Islet of Langerhans (tissue), 1 donor: Measurements from ENCODE around the gene PCGF5.
"Not testable (repeated sequence)": the region's sequence is repeated elsewhere in the genome, so short reads cannot be mapped to it uniquely, and the experiment has no call there.

Source experiments
- FAIRE-seq: peaks from one replicate; lab custom pipeline; 2011; peaks lifted over from hg19 to GRCh38; lab: Jason Lieb, UNC

The PCGF5 gene

DNA sequence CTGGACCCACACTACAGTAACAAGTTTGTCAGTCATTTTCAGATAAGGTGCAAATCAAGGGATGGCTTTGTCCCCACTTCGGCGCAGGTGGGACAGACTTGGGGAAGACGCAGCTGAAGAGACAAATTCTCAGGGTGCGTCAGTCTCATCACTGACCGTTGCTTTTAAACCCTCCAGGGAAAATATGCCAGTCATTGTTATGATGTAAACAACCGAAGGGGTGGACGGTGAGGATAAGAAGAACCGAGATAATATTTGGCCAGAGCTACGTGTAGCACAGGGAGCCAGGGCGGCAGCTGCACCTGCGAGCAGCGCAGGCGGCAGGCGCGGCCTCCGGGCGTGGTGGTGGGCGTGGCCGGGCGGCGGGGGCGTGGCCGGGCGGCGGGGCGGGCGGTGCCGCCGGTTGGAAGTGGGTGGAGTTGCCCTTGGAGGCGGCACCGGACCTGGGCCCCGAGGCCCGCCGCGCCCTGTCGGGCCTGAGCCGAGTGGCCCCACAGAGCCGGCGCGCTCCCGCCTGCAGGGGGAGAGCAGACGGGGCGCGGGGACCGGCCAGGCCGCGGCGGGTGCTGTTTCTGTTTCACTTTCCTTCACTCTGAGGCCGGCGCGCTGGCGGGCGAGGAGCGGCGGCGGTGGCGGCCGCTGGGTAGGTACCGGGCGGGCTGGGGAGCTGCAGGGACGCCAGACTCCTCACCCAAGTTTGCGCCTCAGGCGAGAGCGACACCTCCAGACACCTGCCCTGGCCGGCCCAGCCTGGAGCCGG is at the start of gene PCGF5:
PCGF5 (plus strand) TSS at position 470 of the 760 bp plus-strand sequence. CDS start 2,209 bp downstream, outside the sequence.
- no peak for FAIRE-seq

DNA sequence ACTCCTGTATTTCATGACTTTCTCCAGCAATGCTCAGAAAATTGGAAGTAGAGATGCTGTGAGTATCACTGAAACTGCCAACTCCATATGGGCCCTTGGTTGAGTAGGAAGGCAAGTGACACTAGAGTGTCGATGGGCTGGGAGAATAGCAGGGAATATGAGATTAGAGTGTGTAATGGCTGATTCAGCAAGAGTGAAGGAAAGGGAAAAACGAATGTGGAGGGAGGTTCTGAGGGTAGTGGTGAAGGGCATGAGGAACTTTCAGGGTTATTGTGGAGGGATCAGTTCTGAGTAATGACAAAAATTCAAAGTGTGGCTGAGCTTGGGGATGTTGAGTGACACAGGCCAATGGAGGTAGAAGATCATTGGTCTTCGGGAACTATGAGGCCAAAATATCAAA is 49.0 kb upstream of the PCGF5 start:
- FAIRE-seq = no peak

DNA sequence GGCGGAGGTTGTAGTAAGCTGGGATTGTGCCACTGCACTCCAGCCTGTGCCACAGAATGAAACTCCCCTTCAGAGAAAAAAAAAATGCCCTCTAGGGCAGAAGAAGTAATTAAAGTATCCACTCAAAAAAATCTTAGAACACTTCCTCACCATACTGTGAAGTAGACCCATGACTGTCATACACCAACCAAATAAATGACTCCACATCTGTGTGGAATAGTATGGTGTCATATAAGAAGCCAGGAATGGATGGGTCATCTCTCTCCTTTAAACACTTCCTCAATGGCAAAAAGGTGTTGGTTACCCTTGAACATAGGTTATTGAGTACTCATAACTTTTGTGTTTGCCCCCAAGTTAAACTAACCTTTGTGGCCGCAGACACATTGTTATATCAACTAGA is 48.1 kb upstream of the PCGF5 start:
- FAIRE-seq = no peak

DNA sequence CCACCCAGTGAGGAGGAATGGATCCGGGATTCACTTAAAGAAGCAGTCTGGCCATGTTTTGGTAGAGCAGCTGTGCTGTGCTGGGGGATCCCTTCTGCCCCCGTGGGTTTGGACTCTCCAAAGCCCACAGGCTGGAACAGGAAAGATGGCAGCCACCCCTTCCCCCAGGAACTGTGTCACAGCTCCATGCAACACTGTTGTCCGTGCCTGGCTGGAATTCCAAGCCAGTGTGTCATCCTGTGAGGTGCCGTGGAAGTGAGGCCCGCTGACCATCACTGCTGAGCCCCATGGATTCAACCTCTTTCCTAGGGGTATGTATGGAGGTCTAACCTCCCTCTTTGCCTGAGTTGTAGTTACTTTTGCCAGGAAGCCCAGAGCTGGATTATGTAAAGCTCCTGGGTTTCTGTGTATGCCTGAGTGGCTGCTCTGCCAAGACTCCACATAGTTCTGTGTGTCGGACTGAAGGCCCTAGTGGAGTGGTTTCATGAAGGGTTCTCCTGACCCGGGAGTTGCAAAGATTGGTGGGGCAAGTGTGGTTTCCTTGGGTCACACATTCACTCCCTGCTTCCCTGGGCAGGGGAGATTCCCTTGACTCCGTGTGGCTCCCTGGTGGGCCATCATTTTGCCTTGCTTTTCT is 35.1 kb upstream of the PCGF5 start:
- FAIRE-seq = no peak

DNA sequence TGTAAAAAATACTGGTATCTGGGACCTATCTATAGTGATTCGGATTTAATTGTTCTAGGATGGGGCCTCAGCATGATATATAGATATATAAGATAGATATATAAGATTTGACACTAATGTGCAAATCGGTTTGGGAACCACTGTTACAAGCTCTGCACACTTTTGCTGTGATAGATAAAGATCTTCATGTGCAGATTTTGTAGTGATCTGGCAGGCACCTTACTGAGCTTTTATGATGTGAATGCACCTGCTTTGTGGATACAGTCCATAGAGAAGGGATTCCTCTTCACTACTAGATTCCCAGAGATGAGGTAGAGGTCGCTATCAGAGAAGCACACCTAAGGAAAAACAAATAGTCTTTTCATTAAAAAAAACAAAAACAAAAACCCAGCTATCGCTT is 33.3 kb upstream of the PCGF5 start:
- FAIRE-seq = no peak

DNA sequence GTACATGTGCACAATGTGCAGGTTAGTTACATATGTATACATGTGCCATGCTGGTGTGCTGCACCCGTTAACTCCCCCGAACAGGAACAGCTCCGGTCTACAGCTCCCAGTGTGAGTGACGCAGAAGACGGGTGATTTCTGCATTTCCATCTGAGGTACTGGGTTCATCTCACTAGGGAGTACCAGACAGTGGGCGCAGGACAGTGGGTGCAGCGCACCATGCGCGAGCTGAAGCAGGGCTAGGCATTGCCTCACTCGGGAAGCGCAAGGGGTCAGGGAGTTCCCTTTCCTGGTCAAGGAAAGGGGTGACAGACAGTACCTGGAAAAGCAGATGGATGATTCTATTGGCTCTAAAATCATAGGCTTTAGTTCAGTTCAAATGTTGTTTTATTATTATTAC is 32.5 kb upstream of the PCGF5 start:
- FAIRE-seq = not testable (repeated sequence)

DNA sequence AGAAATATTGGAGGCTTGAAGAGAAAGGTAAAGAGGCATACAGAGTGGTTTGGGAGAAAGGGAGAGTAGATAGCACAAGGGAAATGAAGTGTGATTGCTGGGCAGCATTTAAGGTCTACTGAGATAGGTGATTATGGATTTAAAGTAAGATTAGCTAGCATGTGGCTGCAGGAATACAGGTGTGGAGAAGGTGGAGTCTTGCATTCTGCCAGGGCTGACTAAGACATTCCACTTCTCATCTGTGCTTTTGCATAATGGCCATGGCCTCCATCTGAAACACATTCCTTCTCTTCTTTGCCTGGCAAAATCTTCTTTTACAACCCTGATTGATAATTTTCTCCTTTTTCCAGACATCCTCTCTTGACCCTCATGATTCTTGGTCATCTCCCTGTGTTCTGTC is 31.6 kb upstream of the PCGF5 start:
- no peak for FAIRE-seq

DNA sequence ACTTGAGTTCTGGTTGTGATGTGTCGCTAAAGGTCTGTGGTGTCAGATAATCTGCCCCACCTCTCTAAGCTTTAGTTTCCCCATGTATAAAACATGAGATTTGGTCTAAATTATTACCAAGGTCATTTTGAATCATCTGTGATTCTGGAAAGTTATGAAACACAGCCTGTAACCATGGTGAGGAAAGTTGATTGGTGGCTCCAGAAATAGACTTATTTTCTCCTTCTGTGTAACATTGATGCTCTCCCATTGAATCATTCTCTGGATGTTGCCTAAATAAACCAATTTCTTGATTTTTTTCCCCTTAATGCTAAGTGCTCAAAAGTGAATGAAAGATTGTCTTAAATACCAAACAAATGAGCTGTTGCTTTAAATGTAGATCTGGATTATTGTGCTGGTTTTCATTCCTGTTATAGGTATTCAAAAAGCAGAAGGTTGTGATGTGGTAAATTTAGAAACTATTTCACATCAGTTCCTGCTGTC is 30.0 kb upstream of the PCGF5 start:
- FAIRE-seq = no peak

DNA sequence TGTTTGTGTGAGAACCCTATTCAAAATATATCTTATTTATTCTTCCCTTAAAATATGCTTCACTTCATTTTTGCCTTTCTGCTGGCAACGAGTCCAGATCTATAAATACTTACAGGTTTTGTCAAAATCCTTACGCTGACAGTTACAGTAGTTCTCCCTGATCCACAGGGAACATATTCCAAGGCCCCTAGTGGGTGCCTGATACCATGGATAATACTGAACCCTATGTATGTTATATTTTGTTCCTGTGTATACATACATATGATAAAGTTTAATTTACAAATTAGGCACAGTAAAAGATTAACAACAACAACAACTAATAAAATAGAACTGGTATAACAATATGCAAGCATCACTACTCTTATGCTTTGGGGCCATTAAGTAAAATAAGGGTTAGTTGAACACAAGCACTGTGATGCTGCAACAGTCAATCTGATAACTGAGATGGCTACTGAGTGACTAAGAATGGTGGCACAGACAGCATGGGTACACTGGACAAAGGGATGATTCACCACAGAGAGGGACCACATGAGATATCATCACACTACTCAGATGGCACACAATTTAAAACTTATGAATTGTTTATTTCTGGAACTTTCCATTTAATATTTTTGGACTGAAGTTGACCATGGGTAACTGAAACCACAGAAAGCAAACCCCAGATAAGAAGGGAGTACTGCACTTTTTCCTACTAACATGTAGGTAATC is 29.4 kb upstream of the PCGF5 start:
- no peak for FAIRE-seq

DNA sequence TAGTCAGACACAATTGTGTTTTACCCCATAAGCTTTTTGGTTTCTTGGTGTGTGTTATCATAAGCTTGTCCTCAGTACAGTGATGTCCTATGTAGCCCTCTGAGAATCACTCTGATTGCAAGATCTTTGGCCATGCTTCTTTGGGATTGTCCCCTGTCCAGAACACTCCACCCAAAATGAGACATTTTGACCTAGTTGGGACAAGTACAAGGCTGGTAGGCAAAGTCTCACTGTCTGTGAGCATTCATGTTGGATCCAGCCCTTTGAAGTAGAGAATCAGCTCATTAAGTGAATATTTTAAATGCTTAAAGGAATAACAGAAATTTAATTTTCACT is 28.9 kb upstream of the PCGF5 start:
- no peak for FAIRE-seq

DNA sequence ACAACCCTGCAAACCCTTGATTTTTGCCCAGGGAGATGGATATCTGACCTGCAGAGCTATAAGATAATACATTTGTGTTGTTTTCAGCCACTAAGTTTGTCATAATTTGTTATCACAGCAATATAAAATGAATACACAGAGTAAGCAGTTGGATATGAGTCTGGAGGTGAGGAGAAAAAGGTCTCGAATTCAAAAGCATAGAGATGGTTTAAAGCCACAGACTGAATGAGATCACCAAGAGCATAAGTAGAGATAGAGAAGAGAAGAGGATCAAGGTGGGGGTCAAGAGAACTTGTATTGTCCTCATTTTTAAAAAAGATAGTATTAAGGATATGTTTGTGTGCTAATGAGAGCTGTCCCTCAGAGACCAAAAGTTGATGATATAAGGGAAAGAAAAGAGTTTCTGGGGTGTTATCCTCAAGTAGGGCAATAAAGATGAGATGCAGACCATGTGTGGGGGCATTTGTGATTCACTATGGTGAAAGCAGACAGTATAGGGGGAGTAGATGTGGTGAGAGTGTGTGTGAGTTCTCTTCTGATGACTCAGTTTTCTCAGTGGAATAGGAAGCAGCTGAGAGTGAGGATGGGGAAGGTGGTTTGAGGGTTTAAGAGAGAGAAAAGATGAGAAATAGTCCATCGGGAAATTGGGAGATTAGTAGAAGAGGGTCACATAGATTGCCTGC is 25.8 kb upstream of the PCGF5 start:
- no peak for FAIRE-seq

DNA sequence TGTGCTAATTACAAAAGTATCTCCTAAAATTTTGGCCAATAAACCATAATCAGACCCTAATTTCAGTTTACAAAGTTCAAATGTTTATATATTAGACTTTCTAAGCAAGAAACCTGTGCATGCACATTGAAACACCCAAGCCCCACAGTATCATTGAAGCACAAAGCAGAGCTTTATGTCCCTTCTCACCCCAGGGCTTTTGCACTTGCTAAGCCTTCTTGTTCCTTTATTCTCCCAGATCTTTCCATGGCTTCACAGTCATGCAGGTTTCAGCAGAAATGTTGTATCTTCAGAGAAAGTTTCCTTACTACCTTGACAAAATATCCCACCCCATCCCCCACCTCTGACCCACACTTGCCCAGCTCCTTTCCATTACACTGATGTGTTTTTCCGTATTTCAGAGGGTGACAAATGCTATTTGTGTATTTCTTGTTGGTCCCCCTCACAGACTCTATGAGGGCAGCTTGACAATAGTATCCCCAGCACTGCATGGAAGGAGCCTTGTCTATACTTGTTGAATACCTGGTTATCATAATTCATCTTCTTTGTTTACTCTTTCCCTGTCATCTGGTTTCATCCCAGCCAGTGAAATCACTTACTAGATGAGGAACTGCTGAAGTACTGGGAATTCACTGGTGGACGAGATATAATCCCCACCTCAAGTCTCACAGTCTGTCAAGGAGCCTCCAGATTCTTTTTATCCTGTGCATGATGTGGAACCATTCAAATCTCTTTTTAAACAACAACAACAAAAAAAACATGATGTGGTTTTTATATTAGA is 24.0 kb upstream of the PCGF5 start:
- FAIRE-seq = no peak

DNA sequence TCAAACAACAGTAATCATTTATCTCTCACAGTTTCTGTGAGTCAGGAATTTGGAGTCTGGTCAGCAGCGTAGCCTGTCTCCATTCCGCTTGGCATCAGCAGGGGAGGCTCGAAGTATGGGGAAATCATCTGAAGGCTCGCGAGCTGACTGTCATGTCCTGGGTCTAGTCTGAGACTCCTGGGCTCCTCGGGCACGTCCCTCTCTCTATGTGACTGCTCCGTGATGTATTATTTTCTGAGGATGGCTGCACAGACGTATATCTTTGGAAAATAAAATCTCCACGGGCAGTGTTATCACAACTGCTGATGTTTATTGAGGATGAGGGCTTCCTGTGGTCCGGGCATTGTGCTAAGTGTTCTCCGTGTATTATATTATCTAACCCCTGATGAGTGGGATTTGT is 23.3 kb upstream of the PCGF5 start:
- FAIRE-seq = no peak

DNA sequence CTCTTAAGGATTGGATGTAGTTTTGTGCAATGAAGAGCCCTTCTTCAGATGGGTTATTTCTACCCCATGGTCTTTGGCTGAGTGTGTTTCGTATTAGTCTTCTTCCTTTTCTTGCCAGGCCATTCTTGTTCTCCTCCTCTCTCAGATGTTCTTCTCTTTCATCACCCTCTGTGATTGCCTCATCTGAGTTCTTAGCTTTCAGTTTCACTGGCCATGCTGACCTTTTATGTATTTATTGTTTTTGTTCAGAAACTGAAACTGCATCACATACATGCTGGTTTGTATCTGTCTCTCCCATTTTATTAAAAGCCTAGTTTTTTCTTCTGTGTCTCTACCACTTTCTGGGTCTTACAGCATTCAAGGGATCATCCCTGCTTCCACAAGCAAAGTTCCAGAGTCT is 21.7 kb upstream of the PCGF5 start:
- no peak for FAIRE-seq

DNA sequence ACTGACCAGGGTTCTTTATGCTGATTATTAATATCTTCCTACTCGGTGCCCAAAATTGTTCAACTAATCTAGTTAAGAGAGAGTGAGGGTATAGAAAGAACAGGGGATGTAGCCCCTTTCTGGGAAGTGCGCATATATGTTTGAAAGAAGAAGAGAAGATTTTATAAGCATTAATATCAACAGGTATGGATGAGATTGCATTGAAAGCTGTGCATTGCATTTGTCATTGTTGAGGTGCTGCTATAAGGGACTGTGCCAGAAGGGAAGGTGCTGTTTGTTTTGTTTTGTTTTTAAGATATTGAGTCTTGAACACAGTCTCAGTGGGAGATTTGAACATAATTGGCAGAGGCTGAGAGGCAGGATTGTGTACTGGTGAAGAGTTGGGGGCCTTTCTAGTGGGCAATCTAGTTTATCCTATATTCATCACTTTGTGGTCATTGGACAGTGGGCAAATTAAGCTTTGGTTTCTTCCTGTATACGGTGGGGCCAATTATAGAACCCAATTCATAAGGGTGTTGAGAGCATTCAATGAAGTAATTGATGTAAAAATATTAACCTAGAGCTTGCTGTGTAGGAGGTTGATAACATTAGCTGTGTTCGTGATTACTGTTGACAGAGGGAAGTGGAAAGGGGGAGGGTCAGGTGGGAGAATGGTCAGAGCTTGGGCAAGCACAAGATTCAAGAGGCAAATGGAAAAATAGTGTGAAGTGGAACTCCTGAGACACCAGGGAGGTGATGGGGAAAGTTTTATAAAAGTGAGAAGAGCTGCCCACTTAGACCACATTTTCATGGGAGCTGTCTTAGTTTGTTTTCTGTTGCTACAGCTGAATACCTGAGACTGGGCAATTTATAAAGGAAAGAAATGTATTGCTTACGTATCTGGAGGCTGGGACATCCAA is 19.9 kb upstream of the PCGF5 start:
- no peak for FAIRE-seq

DNA sequence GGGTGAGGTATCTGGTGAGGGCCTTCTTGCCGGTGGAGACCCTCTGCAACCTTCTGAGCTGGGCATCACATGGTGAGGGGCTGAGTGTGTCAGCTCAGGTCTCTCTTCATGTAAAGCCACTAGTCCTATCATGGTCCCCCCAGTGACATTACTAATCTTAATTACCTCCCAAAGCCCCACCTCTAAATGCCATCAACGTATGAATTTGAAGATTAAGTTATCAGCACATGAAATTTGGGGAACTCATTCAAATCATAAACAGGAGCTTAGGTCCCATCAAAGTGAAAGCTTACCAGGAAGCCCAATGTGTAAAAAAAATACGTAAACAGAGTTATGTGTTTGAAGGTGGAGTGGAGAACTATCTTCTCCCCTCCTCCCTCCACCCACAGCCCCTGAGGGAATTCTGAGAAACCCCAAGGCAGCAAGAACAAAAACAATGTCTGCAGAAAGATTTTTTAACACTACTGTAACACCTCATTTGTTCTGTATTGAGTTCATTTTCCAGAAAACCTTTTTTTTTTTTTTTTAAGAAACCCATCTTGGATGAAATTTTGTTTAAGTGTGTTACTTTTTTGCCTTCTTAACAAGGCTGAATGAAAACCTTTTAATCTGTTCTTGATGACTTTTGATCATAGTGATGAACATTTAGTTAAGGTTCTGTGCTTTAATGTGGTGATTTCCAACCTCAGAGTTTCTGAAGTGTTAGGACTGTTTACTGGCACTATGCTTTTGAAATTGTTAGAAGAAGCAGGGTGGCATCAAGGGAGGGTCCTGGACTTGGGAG is 19.1 kb upstream of the PCGF5 start:
- FAIRE-seq = no peak

DNA sequence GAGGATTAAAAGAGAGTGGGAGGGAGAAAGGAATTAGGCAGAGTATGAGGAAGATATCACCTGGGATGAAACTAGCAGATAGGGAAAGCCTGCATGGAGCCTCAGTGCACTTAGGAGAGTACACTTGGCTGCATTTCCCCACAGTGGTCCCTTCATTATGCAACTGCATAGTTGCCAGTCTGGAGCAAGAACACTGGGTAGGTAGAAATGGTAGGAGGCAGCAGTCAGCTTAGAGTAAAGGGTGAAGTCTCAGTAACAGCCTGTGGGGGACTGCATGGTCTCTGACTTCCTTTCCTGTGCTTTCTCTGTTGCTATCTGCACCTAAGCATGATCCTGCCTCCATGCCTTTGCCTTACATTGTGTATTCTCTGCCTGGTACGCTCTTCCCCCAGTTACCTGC is 14.0 kb upstream of the PCGF5 start:
- no peak for FAIRE-seq

DNA sequence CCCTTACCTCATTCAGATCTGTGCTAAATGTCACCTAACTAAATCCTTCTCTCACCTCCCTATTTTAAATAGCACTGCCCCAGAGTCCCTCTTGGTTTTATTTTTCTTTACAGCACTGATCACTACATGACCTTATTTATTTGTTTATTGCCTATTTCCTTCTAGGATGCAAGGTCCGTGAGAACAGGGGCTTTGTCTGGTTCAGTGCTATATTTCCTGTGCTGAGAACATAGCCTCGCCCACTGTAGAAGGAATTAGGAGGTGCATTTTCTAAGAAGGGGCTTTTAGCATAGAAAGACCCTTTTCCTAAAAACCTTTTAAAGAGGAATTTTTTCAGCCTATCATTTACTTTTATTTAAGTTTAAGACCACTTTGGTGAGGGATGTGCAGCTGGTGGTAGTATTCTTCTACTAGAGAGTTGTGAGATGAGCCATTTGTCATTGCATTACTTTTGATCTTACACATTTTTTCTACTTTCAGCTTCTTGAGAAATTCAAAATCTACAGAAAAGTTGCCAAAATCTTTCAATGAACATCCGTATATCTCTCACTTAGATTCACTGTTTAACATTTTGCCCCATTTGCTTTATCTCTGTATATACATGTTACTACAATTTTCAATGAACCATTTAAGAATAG is 13.5 kb upstream of the PCGF5 start:
- FAIRE-seq = no peak

DNA sequence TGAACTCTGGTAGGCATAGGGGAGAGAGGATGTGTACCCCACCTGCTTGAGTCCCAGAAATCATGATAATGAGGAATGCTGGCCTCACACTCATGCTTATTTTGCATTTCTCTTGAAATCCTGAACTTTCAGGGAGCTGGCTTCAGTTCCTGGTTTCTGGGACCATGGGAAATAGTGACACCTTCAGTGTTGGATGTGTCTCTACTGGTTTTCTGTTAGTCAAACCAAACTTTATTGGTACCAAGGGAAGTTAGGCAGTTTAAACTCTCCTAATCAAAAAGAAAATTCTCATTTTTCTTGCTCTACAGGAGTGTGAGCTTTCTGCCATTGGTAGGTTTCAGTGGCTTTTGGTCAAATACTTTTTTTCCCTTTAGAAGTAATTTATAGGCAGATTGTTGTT is 11.8 kb upstream of the PCGF5 start:
- FAIRE-seq = no peak

DNA sequence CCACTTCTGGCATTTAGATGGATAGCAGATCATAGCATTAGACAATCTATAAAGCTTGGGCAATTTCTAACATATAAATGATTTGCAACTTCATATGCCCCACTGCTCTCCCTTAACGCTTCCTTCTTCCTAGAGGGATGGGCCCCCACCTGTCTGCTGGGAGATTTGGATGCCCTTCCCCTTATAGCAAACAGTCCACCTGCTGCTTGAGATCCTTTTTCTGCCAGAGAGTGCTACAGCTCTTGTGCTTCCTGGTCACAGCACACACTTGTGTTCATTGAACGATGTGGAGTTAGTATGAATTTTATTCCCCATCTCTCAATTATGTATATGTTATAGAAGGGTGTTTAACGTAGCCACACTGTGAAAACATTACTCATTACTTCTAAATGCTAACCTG is 10.4 kb upstream of the PCGF5 start:
- no peak for FAIRE-seq
